GM19395 (cell line): Measurements from ENCODE around the gene PLRG1.
"Not testable (repeated sequence)": the region's sequence is repeated elsewhere in the genome, so short reads cannot be mapped to it uniquely, and the experiment has no call there.

Experiments
- ATAC-seq: cut with Tn5 transposase; IDR thresholded peaks from one replicate; pipeline ENCODE4 v1.9.1; 2021; ENCODE audit warnings: mild to moderate bottlenecking, moderate library complexity; ENCODE audit not compliant: unreplicated experiment

PLRG1 gene

GRCh38 chr4:154549894-154550790 lies at the start of gene PLRG1:
Gene PLRG1, minus strand, starts transcription at chr4:154550400. Its CDS starts 92 bp downstream, at chr4:154550308.
- peak; percentile 99 for ATAC-seq

- no peak for ATAC-seq
These were observed 47.9 kb upstream of the PLRG1 start for GRCh38 chr4:154597798-154598774.

DNA sequence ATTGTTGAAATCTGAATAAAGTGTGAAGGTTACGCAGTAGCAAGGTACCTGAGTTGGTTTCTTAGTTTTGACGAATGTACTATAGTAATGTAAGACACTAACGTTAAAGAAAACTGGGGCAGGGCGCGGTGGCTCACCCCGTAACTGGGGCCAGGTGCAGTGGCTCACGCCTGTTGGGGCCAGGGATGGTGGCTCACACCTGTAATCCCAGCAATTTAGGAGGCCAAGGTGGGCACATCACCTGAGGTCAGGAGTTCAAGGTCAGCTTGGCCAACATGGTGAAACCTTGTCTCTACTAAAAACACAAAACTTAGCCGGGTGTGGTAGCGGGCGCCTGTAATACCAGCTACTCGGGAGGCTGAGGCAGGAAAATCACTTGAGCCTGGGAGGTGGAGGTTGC lies 47.1 kb upstream of the PLRG1 start:
- not testable (repeated sequence) for ATAC-seq

- no peak for ATAC-seq
These were observed 45.6 kb upstream of the PLRG1 start for GRCh38 chr4:154595807-154596206.

DNA sequence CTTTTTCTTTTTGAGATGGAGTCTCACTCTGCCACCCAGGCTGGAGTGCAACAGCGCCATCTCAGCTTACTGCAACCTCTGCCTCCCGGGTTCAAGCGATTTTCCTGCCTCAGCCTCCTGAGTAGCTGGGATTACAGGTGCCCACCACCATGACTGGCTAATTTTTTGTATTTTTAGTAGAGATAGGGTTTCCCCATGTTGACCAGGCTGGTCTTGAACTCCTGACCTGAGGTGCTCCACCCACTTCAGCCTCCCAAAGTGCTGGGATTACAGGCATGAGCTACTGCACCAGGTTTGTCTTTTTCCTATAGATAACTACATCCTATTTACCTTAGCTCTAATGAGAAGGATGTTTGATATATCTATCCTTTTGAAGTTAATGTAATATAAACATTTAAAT lies 44.1 kb upstream of the PLRG1 start:
- ATAC-seq, result not testable (repeated sequence)

DNA sequence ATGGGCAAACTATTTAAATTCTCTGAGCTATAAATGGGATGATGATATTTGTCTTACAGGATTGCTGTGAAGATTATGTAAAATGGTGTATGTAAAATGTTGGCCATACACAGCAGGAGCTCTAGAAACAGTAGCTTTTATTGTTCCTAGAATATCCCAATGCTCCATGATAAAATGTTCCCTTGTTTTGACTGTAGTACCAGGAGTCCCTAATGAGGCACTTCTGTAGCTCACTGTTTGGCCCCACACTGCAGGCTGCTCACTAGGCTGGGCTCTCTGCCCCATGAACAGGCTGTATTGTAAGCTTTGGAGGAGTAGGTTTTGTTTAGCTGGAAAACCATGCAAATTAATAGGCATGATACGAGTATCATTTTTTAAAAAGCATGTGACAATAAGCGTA lies 43.7 kb upstream of the PLRG1 start:
- no peak for ATAC-seq

DNA sequence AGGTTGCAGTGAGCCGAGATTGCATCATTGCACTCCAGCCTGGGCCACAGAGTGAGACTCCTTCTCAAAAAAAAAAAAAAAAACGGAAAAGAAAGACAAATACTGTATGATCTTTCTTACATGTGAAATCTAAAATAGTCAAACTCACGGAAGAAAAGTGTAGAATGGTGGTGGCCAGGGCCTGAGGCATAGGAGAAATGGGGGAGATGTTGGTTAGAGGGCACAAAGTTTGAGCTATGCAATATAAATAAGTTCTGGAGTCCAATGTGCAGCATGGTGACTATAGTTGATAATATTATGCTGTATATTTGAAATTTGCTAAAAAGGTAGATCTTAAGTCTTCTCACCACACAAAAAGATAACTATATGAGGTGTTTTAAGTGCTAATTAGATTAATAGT lies 41.7 kb upstream of the PLRG1 start:
- no peak for ATAC-seq

DNA sequence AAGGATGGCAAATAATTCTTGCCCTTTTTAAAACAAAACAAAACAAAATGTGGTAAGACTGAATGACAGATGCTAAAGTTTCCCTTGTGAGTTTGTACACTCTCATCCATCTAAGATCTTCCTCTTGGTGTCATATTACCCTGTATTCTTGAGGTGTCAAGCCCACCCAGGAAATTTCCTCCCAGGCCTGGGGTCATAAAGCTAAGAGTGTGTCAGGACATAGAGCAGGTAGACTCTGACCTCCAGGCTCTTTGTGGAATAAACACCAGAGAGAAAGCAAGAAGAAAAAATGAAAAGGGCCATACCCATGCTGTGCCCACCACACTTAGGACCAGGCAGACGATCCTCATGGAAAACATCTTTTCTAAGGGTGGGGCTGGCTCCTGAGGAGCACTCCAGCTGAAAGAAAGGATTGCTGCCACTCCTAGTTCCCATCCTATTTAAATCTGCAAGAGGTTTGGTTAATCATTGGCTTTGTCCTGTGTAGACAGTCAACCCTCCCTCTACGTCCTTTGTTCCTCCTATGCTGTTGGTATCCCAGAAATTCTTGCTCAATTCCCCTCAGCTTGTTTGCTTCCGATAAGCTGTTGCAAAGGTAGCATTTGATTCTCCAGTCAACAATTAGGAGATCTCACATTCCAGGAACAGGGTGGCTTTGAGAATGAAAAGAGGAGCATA lies 40.3 kb upstream of the PLRG1 start, which contains the start of gene FGA:
Gene FGA (minus strand): TSS at position 414 of the 678 bp plus-strand sequence. CDS start 55 bp downstream, at position 359.
- ATAC-seq, result no peak

- ATAC-seq, result no peak
These were observed 39.3 kb upstream of the PLRG1 start for GRCh38 chr4:154589296-154590197.

DNA sequence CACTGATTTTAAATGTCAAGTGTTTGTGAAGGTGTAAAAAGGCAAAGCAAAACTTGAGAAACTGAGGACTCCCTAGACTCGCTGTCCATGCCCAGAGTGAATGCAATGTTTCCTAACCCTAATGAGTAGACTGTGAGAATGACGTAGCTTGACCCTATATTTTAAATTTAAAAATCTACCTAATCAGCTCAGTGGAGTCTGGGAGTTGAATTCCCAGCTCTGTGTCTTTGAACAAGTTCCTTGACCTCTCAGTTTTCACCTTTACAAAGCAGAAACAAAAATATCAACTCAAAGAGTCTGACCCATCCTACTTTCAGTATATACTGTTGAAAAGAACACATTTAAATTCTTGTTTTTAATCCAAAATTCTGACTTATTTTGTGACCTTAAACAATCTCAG lies 38.0 kb upstream of the PLRG1 start:
- ATAC-seq, result no peak

DNA sequence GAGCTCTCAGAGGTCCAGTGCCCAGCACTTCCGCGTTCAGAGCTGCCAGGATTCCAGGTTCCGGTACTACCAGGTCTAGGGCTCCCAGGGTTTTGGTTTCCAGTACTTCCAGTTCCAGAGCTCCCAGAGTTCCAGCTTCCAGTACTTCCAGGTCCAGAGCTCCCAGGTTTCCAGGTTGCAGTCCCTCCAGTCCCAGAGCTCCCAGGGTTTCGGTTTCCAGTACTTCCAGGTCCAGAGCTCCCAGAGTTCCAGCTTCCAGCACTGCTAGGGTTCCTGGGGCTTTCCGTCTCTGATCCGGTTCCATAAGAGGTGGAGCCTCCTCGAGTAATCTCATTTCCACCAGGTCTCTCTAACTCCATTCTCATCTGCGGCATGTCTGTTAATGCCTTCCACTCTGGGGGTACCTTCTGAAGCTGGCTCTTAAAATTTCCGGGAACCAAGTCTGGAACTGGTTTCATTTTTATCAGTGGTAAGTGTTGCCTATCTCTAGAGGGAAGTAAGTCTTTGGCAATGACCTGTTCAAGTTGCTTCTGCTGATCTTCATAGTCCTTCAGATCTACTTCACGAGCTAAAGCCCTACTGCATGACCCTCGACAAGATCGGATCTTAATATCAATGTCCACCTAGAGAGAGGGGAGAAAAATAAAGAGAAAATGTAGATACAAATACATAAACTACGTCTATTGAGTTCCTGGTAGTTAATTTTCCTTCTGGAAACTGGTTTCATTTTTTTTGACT lies 36.3 kb upstream of the PLRG1 start:
- no peak for ATAC-seq

GRCh38 chr4:154585369-154586018 lies 35.3 kb upstream of the PLRG1 start:
- no peak for ATAC-seq

- ATAC-seq, result no peak
These were observed 34.1 kb upstream of the PLRG1 start for GRCh38 chr4:154584259-154584658.

DNA sequence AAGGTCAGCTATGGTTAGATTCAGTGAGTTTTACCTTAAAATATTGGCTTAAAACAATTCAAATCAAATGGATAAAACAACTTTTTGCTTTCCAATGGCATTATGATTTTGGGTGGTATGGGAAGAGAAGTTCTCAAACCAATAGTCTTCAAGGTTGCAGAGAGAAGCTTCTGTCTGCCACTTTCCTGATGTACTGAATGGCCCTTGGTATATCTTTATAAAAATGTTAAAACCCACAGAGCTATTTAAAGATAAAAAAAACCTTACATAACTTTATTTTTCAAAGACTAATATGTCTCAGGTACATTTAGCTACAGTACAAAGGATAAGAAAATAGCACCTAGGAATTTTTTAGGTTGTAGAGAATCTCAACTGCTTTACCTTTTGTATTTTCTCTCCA lies 33.5 kb upstream of the PLRG1 start:
- ATAC-seq, result no peak

DNA sequence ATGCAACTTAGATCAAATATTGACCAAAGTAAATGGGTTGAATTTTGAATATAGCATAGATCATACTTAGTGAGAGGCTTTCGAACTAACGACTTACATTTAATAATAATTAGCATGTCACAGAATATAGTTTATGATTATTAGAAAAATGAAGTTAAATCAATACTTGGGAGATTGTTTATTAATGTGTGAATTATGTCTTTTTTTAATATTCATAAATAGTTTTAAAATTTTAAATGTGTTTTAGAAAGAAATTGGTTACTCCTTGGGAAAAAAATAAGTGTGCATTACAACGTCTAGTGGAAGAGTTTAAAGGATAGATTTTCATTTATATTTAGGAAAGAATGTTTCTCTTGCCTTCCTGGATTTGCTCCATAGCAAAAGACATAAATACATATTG lies 33.0 kb upstream of the PLRG1 start:
- ATAC-seq, result no peak

DNA sequence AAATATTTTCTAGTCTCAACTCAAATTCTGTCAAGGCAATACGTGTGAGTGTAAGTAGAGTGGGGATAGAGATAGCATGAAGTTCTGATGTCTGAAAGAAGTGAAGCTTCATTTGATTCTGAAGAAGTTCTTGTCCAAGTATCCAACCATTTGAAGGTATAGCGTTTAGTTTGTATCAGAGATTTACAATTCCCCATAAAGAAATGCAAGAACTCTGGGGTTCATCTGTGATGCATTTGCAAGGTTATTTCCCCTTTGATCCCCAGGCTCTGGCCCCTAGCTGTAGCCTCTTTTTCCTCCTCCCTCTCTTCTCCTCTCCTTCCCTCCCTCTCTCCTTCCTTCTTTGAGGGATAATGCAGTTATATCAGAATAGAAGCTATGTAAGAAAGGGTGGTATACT lies 32.5 kb upstream of the PLRG1 start:
- no peak for ATAC-seq

- no peak for ATAC-seq
These were observed 29.7 kb upstream of the PLRG1 start for GRCh38 chr4:154579927-154580326.

- no peak for ATAC-seq
These were observed 28.7 kb upstream of the PLRG1 start for GRCh38 chr4:154578919-154579318.

DNA sequence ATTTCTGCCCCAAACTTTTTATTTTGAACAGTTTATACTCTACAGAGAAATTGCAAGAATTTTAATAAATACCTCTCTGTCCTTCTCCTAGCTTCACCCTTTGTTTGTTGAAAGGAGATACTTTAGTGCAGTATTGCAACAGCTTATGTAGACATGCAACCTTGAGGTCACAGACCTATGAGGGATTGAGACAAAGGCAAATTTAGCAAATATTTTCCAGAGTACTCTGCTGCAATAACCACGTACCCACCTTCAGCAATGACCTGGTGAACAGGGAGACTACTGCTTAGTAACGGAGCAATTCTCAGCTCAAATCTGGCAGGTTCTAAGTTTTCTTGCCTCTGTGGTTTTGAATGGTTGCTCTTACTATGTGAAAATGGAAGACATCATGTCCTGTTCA lies 27.1 kb upstream of the PLRG1 start:
- no peak for ATAC-seq
